Large intestine (tissue), 3 donors: ENCODE results near the gene ZNF775. TPM values are rescaled to one million over a fixed set of nuclear protein-coding genes. Genes with fewer than 3 reads are reported as not detected.

Source experiments
- DNase-seq, 2 donors: peaks; one replicate each; pipeline versions ENCODE4 v3.0.0 to v3.0.0-alpha.2; 2013
- H3K27ac ChIP-seq: one replicate; pipeline ENCODE4 v1.5.1; 2013; ENCODE audit warnings: low read length
- H3K27me3 ChIP-seq: 2 replicates; pipeline ENCODE4 v1.6.1; 2013; ENCODE audit warnings: low read length; ENCODE audit not compliant: control insufficient read depth, insufficient read depth
- H3K36me3 ChIP-seq: 2 replicates; pipeline ENCODE4 v1.6.1; 2013; ENCODE audit warnings: low read length; ENCODE audit not compliant: control insufficient read depth, insufficient read depth
- H3K4me1 ChIP-seq: one replicate; pipeline ENCODE4 v1.6.1; 2013; ENCODE audit warnings: low read length; ENCODE audit not compliant: control insufficient read depth, insufficient read depth
- H3K4me3 ChIP-seq: one replicate; pipeline ENCODE4 v1.5.1; 2013; ENCODE audit warnings: low read length
- H3K9me3 ChIP-seq: one replicate; pipeline ENCODE4 v1.6.1; 2013; ENCODE audit warnings: mild to moderate bottlenecking, low read depth, low read length, moderate library complexity; ENCODE audit not compliant: control insufficient read depth
- WGBS: methylation state at CpG from one replicate; pipeline ENCODE4 v1.1.5; 2013; ENCODE audit warnings: low lambda C conversion rate; ENCODE audit not compliant: insufficient coverage; 5-methylcytosine and 5-hydroxymethylcytosine counted together
- polyA plus RNA-seq: library from polyadenylated mRNA; unstranded; fragments of 120-200 nt; gene quantifications from one replicate; pipeline ENCODE4 v1.2.1, GENCODE V29; 2013

Gene ZNF775
- polyA plus RNA-seq, 1 donor: 5.2 TPM

DNA sequence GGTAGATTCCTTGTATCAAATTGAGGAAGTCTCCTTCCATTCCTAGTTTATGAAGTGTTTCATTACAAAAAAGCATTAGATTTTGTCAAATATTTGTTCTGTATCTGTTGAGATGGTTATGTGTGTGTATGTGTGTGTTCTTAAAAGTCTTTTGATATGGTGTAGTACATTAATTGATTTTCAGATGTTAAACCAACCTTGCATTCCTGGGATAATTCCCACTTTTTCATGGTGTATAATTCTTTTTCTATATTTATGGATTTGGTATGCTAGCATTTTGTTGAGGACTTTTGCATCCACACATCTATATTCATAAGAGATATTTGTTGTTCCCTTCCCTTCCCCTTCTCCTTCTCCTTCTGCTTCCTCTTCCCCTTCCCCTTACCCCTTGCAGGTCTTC lies 62.4 kb downstream of the ZNF775 start:
- Histone ChIP-seq H3K27ac (no peak overlapping the region), H3K27me3 (no peaks in the 10 kb centered on the region), H3K4me1 (no peaks in the 10 kb centered on the region), H3K9me3 (peaks cover 4% of the 10 kb centered on the region), H3K4me3 (no peak overlapping the region), H3K36me3 (no peaks in the 10 kb centered on the region)
- DNase-seq: no peak

DNA sequence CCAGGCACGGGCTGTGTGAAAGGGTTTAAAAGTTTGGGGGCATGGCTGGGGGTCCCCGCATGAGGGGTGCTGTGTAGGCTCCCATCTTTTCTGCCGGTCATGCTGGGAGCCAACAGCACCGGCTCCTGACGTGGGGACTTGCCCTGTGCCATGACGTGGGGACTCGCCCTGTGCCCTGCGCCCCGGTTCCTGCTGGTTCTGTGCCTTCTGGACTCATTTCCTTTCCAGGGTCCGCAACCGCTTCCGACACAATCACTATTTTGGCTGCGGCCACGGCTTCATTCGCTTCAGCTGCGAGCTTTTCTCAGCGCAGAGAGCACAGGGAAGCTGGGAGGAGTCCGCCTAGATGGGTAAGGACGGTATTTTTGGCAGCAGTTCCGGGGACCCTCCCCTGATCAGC lies 63.7 kb downstream of the ZNF775 start:
- Histone ChIP-seq H3K27me3 (no peaks in the 10 kb centered on the region), H3K27ac (no peak overlapping the region), H3K4me3 (no peak overlapping the region), H3K36me3 (no peaks in the 10 kb centered on the region), H3K9me3 (peaks cover 4% of the 10 kb centered on the region), H3K4me1 (no peaks in the 10 kb centered on the region)
- WGBS: no CpG with 5 or more reads among the region's 20 CpGs
- no peak for DNase-seq

DNA sequence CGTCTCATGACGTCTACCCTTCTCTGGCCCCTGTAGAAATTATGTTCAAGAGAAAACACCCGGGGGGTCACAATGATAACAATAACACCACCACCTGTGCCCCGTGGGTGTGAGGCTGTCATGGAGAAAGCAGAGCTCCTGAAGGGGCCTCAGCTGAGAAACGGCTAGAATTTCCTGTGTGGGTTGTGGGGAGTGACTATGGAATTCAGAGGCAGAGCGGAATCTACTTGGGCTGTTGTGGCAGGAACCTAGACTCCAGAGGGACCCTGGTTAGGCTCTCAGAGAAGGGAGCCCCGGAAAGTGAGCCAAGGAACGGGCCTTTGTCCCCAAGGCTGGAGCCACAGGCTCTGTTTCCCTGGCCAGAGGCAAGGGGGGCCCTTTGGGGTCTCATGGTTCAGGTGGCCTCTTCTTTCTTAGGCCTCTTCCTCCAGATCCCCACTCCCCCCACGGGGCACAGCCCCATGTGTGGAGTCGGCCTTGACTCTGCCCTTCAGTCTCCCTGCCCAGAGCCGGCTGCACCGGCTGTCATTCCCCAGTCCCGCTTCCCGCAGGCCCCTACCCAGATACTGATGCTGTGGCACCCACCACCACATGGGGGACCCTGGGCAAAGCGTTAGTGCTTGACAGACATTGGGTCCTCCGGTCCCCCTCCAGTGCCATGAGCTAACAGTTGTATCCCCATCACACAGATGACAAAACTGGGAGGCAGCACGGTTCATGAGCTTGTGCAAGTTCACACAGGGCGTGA lies 64.8 kb downstream of the ZNF775 start:
- no CpG with 5 or more reads among the region's 18 CpGs for WGBS
- no peaks in the 10 kb centered on the region for H3K36me3 ChIP-seq
- H3K27me3 ChIP-seq: no peaks in the 10 kb centered on the region
- H3K27ac ChIP-seq: no peak overlapping the region
- no peaks in the 10 kb centered on the region for H3K4me1 ChIP-seq
- H3K9me3 ChIP-seq: peaks cover 4% of the 10 kb centered on the region
- H3K4me3 ChIP-seq: no peak overlapping the region
- DNase-seq: no peak

DNA sequence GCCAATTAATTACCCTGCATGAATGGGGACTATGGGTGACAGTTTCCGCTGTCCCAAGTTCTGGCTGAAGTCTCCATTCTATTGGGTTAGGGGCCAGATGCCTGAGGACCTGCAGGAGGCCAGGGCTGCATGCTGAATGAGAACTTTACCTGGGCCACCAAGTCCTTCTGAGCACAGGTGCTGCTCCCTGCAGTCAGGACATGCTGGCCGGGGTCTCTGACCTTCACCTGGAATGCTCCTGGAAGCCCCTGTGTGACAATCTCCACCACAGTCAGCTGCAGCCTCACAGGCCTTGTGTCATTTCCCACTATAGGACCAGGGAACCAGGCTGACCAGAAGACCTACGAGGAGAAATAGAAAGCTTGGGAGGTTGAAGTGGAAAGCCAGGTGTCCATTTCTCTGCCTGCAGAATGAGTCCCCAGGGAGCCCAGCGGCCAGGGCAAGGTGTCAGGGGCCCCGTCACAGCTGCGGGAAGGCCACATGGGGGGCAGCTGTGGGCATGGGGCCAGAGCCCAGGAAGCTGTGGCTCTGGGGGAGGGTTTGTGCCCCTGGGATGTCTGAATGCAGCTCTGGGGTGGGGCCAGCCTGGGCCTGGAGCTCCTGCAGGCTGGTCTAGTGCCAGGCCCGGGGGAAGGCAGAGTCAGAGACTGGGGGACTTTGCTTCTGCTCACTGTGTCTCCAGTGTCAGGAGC lies 65.7 kb downstream of the ZNF775 start:
- WGBS: no CpG with 5 or more reads among the region's 7 CpGs
- Histone ChIP-seq H3K4me3 (no peak overlapping the region), H3K36me3 (no peaks in the 10 kb centered on the region), H3K27me3 (no peaks in the 10 kb centered on the region), H3K4me1 (no peaks in the 10 kb centered on the region), H3K27ac (no peak overlapping the region), H3K9me3 (peaks cover 4% of the 10 kb centered on the region)
- DNase-seq: no peak

DNA sequence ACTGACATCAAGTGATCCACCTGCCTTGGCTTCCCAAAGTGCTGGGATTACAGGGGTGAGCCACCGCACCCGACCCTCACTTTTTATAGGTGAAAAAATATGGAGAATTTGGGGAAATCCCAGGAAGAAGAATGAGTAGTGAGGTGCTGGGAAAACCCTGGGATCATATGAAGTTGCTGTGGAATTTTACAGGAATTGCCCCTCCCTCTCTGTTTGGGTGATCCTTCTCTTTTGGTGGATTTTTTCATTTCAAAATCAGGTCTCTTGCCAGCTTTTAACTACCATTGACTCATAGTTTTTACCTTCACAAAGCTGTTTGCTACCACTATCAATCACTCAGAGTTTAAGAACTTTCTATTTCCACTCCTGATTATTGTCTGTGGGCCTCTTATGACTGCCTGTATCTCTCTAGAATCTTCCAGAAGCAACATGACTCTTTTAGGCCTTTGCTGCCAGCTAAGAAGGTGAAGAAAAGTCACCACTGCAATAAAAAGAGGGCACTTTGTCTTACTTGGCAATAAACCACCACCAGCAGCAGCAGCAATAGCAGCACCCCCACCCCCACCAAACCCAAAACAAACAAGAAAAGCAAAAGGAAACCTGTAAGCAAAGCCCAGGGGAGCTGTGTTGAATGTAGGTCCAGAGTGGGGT lies 67.3 kb downstream of the ZNF775 start:
- peak in 1 of 2 donors; percentile 35 for DNase-seq
- no peak overlapping the region for H3K4me3 ChIP-seq
- peaks cover 2% of the 10 kb centered on the region for H3K27me3 ChIP-seq
- H3K9me3 ChIP-seq: peaks cover 4% of the 10 kb centered on the region
- no peaks in the 10 kb centered on the region for H3K4me1 ChIP-seq
- no peak overlapping the region for H3K27ac ChIP-seq
- no peaks in the 10 kb centered on the region for H3K36me3 ChIP-seq
- WGBS: 80% methylated on average over 2 of the region's 2 CpGs

Other genes starting within 250 kb of the ZNF775 start
- 22.8 TPM for gene LRRC61, start 56.0 kb upstream of the ZNF775 start, polyA plus RNA-seq
- gene ACTR3C, start 55.8 kb upstream of the ZNF775 start, polyA plus RNA-seq: 6.1 TPM
- gene RARRES2, start 37.7 kb upstream of the ZNF775 start, polyA plus RNA-seq: 58.2 TPM
- gene REPIN1, start 10.5 kb upstream of the ZNF775 start, polyA plus RNA-seq: 135 TPM
- gene GIMAP8, start 71.3 kb downstream of the ZNF775 start, polyA plus RNA-seq: 6.3 TPM
- 14.7 TPM for gene GIMAP7, start 135.5 kb downstream of the ZNF775 start, polyA plus RNA-seq
- 17.8 TPM for gene GIMAP4, start 188.1 kb downstream of the ZNF775 start, polyA plus RNA-seq